ENCODE results near the gene CAMK4.

The CAMK4 gene

GRCh38 chr5:111387361-111387760, 163.2 kb downstream of the CAMK4 start:
- no peak for DNase-seq (ENCODE audit: extremely low spot score)
- TF ChIP-seq SUZ12 (IDR thresholded peaks at IDR 0.05) (no peak), L3MBTL2 (conservative IDR thresholded peaks at IDR 0.05) (no peak), SP1 (IDR thresholded peaks at IDR 0.05) (no peak), NFRKB (IDR thresholded peaks at IDR 0.05) (no peak), HDGF (IDR thresholded peaks at IDR 0.05; ENCODE audit: borderline replicate concordance) (no peak), CTBP1 (IDR thresholded peaks at IDR 0.05; ENCODE audit: borderline replicate concordance) (no peak), ARNT (IDR thresholded peaks at IDR 0.05) (no peak), FOXA1 (IDR thresholded peaks at IDR 0.05) (no peak), FOXM1 (IDR thresholded peaks at IDR 0.05; ENCODE audit: borderline replicate concordance) (no peak), ELF4 (IDR thresholded peaks at IDR 0.05) (no peak), LEF1 (IDR thresholded peaks at IDR 0.05; ENCODE audit: borderline replicate concordance) (no peak), FOXK2 (IDR thresholded peaks at IDR 0.05) (no peak)
- CTCF ChIA-PET = interaction anchor here (0.7 kb wide), 1 partner anchor 18 kb away, joined by 3 read pairs; no protein-coding TSS in a partner anchor
- POLR2A ChIA-PET = interaction anchor here (1.1 kb wide), 1 partner anchor 164 kb away, joined by 3 read pairs; no protein-coding TSS in a partner anchor

- POLR2A ChIA-PET = no interaction called here
- no peak for DNase-seq (ENCODE audit: extremely low spot score)
- CTCF ChIA-PET = no interaction called here
Measured at GRCh38 chr5:111389390-111390082, 165.4 kb downstream of the CAMK4 start.

GRCh38 chr5:111392181-111392580, 168.0 kb downstream of the CAMK4 start:
- CTCF ChIA-PET = no interaction called here
- DNase-seq (ENCODE audit: extremely low spot score) = no peak
- TF ChIP-seq ZNF384 (IDR thresholded peaks at IDR 0.05) (no peak), FOXM1 (IDR thresholded peaks at IDR 0.05; ENCODE audit: borderline replicate concordance) (no peak), FOXK2 (IDR thresholded peaks at IDR 0.05) (no peak), HDGF (IDR thresholded peaks at IDR 0.05; ENCODE audit: borderline replicate concordance) (no peak), ELF4 (IDR thresholded peaks at IDR 0.05) (no peak), LEF1 (IDR thresholded peaks at IDR 0.05; ENCODE audit: borderline replicate concordance) (no peak), ARNT (IDR thresholded peaks at IDR 0.05) (no peak), SP1 (IDR thresholded peaks at IDR 0.05) (no peak), NFRKB (IDR thresholded peaks at IDR 0.05) (no peak), BHLHE40 (IDR thresholded peaks at IDR 0.05; ENCODE audit: borderline replicate concordance) (no peak), SUZ12 (IDR thresholded peaks at IDR 0.05) (no peak), FOXA1 (IDR thresholded peaks at IDR 0.05) (no peak), PKNOX1 (IDR thresholded peaks at IDR 0.05) (no peak), TARDBP (IDR thresholded peaks at IDR 0.05) (no peak), CTBP1 (IDR thresholded peaks at IDR 0.05; ENCODE audit: borderline replicate concordance) (no peak), L3MBTL2 (conservative IDR thresholded peaks at IDR 0.05) (no peak)
- POLR2A ChIA-PET = no interaction called here

More at GRCh38 chr5:111389390-111390082, 165.4 kb downstream of the CAMK4 start:
- TF ChIP-seq SP1 (IDR thresholded peaks at IDR 0.05) = no peak

GRCh38 chr5:111394586-111394985, 170.4 kb downstream of the CAMK4 start:
- no peak for TF ChIP-seq SP1 (IDR thresholded peaks at IDR 0.05)
- no peak for TF ChIP-seq FOXA1 (IDR thresholded peaks at IDR 0.05)
- no peak for TF ChIP-seq BHLHE40 (IDR thresholded peaks at IDR 0.05; ENCODE audit: borderline replicate concordance)
- TF ChIP-seq NFRKB (IDR thresholded peaks at IDR 0.05) = no peak
- no peak for TF ChIP-seq ZNF384 (IDR thresholded peaks at IDR 0.05)
- TF ChIP-seq TARDBP (IDR thresholded peaks at IDR 0.05) = no peak
- no peak for TF ChIP-seq SUZ12 (IDR thresholded peaks at IDR 0.05)
- TF ChIP-seq CTBP1 (IDR thresholded peaks at IDR 0.05; ENCODE audit: borderline replicate concordance) = no peak
- TF ChIP-seq FOXM1 (IDR thresholded peaks at IDR 0.05; ENCODE audit: borderline replicate concordance) = no peak
- no peak for TF ChIP-seq ARNT (IDR thresholded peaks at IDR 0.05)
- no peak for TF ChIP-seq ELF4 (IDR thresholded peaks at IDR 0.05)
- CTCF ChIA-PET = interaction anchor here (0.6 kb wide), 1 partner anchor 1215 kb away, joined by 3 read pairs; no protein-coding TSS in a partner anchor
- DNase-seq (ENCODE audit: extremely low spot score) = no peak
- POLR2A ChIA-PET = no interaction called here

- POLR2A ChIA-PET = no interaction called here
- TF ChIP-seq LEF1 (IDR thresholded peaks at IDR 0.05; ENCODE audit: borderline replicate concordance) (no peak), ELF4 (IDR thresholded peaks at IDR 0.05) (no peak), PKNOX1 (IDR thresholded peaks at IDR 0.05) (no peak), ZNF384 (IDR thresholded peaks at IDR 0.05) (no peak), FOXM1 (IDR thresholded peaks at IDR 0.05; ENCODE audit: borderline replicate concordance) (no peak), TARDBP (IDR thresholded peaks at IDR 0.05) (no peak), HDGF (IDR thresholded peaks at IDR 0.05; ENCODE audit: borderline replicate concordance) (no peak)
- DNase-seq (ENCODE audit: extremely low spot score) = no peak
- CTCF ChIA-PET = no interaction called here
Measured at GRCh38 chr5:111398013-111398412, 173.8 kb downstream of the CAMK4 start.

- TF ChIP-seq SUZ12 (IDR thresholded peaks at IDR 0.05) (no peak), LEF1 (IDR thresholded peaks at IDR 0.05; ENCODE audit: borderline replicate concordance) (no peak), HDGF (IDR thresholded peaks at IDR 0.05; ENCODE audit: borderline replicate concordance) (no peak), ZNF384 (IDR thresholded peaks at IDR 0.05) (no peak), SP1 (IDR thresholded peaks at IDR 0.05) (no peak), L3MBTL2 (conservative IDR thresholded peaks at IDR 0.05) (no peak), PKNOX1 (IDR thresholded peaks at IDR 0.05) (no peak), FOXK2 (IDR thresholded peaks at IDR 0.05) (no peak), TARDBP (IDR thresholded peaks at IDR 0.05) (no peak), NFRKB (IDR thresholded peaks at IDR 0.05) (no peak), FOXA1 (IDR thresholded peaks at IDR 0.05) (no peak), ARNT (IDR thresholded peaks at IDR 0.05) (no peak), BHLHE40 (IDR thresholded peaks at IDR 0.05; ENCODE audit: borderline replicate concordance) (no peak), FOXM1 (IDR thresholded peaks at IDR 0.05; ENCODE audit: borderline replicate concordance) (no peak), CTBP1 (IDR thresholded peaks at IDR 0.05; ENCODE audit: borderline replicate concordance) (no peak), ELF4 (IDR thresholded peaks at IDR 0.05) (no peak)
- ChIA-PET CTCF (no interaction called here), POLR2A (no interaction called here)
- no peak for DNase-seq (ENCODE audit: extremely low spot score)
Measured at GRCh38 chr5:111399113-111399512, 174.9 kb downstream of the CAMK4 start.

All from HEK293T (cell line).